Measurements from ENCODE around the gene GSTM2.
"Not testable (repeated sequence)": the region's sequence is repeated elsewhere in the genome, so short reads cannot be mapped to it uniquely, and the experiment has no call there.

GRCh38 chr1:109697861-109698260, 30.0 kb downstream of the GSTM2 start:
- not testable (repeated sequence) for TF ChIP-seq CTCF, POLR2A (IDR thresholded peaks at IDR 0.05)

Data from testis (tissue), 2 donors.